ENCODE data around the gene TMEM212.

TMEM212 gene

GRCh38 chr3:171862392-171862791, 19.2 kb downstream of the TMEM212 start:
- no peak for DNase-seq

DNA sequence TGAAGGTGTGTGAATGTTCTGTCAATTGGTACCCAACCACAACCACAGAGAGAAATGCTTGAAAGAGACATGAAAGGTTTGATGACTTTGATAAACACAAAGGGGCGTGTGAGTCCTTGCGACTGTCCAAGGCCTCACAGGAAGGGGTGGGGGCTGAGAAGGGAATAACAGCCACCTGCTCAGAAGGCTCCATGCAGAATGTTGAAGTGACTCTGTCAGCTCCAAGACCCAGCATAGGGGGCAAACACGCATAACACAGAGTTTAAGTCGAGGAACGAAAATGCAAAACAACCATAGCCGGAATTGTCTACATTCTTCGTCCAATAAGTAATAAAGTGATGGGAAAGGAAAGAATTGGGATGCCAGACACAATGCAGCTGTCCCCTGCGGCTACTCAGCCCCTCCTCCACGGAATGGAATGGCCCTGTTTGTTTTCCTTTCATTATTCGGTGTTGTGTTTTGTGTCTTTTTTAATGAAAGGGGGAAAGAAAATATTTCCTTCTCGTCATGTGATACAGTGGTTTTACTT, 19.9 kb downstream of the TMEM212 start:
- DNase-seq = no peak

GRCh38 chr3:171863920-171864319, 20.8 kb downstream of the TMEM212 start:
- no peak for DNase-seq

DNA sequence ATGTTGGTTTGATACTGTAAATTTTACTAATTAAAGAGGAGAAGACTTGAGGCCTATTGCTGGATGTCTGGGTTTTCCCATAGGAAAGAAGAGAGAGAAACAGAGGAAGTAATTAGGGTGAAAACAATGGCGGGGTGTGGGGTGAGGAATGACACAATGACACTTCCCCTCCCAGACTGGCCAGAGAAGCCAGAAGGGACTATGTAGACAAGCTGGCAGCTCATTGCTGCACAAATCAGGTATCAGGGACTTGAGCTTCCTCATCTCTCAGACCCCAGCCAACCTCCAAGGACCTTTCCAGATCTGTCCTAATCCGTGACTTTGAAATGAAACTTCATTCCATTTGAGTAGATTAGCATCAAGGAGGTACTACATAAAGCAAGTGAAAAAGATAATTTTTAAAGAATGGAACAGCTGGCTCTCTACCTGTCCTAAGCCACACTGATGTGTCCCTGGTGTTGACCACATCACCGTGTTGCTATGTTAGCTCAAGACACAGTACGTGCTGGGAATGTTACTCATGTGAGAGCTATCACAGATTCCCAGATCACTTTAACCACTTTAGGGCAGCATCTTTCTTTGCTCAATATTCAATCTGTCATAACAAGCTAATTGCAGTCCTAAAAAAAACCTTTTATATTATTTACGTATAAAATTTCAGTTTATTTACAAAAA, 22.2 kb downstream of the TMEM212 start:
- no peak for DNase-seq

GRCh38 chr3:171867981-171868380, 24.8 kb downstream of the TMEM212 start:
- no peak for DNase-seq

GRCh38 chr3:171871392-171872274, 28.5 kb downstream of the TMEM212 start:
- DNase-seq = no peak

- no peak for DNase-seq
Observed at GRCh38 chr3:171873580-171873979, 30.4 kb downstream of the TMEM212 start.

DNA sequence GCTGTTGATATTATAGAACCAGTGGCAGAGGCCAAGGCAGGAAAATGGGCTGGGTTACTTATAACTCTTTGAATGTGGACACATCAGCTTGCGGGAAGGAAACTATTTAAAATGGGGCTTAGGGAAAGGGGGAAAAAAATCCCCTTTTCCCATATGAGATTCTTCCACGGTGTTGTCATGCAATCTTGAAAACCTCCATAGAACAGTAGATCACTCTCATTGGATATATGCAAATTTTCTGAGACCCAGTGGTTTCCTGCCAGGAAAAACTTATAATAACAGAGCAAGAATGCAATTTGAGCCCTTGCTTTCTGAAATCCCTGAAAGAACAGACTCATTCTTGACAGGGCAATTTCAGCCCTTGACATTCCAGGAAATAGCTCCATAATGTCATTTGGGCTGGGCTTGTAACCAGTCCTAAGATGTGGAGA, 31.1 kb downstream of the TMEM212 start:
- peak; percentile 24 for DNase-seq

DNA sequence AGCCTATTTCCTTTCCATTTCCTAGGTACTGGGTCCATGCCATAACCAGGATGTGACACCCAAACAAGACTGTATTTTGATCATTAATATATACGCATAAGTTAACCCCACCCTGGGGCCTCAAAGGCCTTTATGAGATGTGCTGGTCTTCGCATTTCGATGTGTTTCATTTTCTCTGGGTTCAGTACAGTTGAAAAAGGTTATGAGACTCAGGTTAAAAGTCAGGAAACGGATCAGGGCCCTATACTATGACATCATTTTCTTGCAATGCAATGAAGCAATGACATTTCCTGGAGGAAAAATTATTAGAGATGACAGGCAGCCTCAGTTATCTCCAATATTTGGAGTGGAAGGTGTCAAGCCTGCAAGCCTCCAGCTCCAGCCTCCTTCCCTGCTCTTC, 31.7 kb downstream of the TMEM212 start:
- no peak for DNase-seq

- no peak for DNase-seq
Observed at GRCh38 chr3:171875923-171876412, 32.8 kb downstream of the TMEM212 start.

GRCh38 chr3:171876680-171877147, 33.6 kb downstream of the TMEM212 start:
- DNase-seq = no peak

DNA sequence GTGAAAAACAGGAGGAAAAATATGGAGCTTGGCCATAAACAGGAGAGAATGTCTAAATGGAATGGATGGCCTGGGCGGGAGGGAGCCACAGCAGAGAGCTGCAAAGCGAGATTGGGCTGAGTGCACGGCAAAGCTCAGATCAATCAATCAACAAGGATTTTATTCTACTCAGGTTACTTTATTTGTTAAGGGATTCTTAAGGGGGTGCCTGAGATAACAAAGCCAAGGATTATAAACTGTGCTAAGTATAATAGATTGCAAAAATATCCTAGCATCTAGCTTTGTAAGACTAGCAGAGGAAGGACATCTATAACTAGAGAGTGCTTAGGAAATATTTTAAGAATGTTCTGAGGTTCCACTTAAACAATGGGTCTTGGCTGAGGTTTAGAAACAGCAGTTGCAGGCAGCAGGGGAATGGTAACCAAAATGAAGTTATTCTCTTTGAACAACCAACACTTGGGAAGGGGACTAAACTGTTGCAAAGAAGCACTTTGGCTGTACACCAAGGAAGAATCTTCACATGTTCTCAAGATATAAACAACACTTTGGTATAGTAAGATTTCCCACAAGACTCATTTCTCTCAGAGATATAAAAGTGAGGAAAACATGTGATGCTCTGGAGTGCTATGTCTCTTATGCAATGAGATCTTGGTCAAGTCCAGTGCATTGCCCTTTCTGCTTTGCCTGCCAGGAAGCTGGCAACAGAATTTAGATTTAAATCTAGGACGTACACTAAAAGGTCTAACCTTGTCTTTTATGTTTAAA, 35.5 kb downstream of the TMEM212 start:
- DNase-seq = no peak

- DNase-seq = no peak
Observed at GRCh38 chr3:171879472-171879871, 36.3 kb downstream of the TMEM212 start.

- DNase-seq = no peak
Observed at GRCh38 chr3:171880101-171880870, 37.1 kb downstream of the TMEM212 start.

DNA sequence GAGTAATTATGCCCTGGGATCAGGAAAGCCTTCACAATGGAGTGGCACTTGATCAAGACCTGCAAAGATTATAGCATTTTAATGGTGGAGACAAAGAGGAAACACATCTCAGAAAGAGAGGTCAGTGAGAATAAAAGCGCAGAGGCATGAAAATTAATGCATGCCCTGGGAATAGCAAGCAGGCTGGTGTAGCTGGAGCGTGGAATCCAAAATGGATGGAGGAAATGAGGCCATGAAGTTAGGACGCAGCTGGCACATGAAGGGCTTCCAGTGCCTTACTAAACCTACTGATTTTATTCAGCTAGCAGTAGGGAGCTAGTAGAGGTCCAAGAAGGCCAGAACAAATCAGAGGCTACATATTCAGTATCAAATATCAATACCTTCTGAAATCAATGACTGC, 38.1 kb downstream of the TMEM212 start:
- DNase-seq = no peak

- DNase-seq = no peak
Observed at GRCh38 chr3:171883257-171883892, 40.2 kb downstream of the TMEM212 start.

- DNase-seq = no peak
Observed at GRCh38 chr3:171883893-171884279, 40.7 kb downstream of the TMEM212 start.

- DNase-seq = no peak
Observed at GRCh38 chr3:171888466-171888865, 45.3 kb downstream of the TMEM212 start.

- DNase-seq = no peak
Observed at GRCh38 chr3:171890398-171890797, 47.2 kb downstream of the TMEM212 start.

DNA sequence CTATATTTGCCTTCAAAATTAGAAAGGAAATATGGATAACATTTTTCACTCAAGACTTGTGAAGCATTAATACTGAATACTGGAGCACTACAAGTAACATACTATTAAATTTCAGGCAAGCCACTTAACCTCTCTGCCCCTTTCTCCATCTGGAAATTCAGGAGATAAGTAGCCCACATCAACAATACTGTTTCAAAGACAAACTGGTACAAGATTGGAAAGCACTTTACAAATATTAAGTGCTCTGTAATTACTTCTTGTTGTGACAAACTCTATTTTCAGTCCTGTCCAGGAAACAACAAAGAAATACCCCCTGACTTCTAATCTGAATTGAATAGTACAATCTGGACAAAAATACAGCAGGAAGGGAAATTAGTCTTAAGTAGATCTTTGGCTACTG, 49.3 kb downstream of the TMEM212 start:
- DNase-seq = no peak

GRCh38 chr3:171895291-171895690, 52.1 kb downstream of the TMEM212 start:
- DNase-seq = no peak

GRCh38 chr3:171895900-171896299, 52.8 kb downstream of the TMEM212 start:
- DNase-seq = no peak

Data from NCI-H526 treated with DMSO at 0.1 percent for 48 hours (cell line).